Embryonic facial prominence (tissue), 1 donor: ENCODE data around the gene NFIA.

ENCODE experiments used
- DNase-seq: peaks from one replicate; pipeline ENCODE4 v3.0.0-alpha.2; 2016; ENCODE audit errors: extremely low spot score

NFIA gene

GRCh38 chr1:61332196-61332753 is 249.9 kb downstream of the NFIA start:
- DNase-seq = no peak

- DNase-seq = no peak
These were observed 250.4 kb downstream of the NFIA start for GRCh38 chr1:61332796-61333195.

DNA sequence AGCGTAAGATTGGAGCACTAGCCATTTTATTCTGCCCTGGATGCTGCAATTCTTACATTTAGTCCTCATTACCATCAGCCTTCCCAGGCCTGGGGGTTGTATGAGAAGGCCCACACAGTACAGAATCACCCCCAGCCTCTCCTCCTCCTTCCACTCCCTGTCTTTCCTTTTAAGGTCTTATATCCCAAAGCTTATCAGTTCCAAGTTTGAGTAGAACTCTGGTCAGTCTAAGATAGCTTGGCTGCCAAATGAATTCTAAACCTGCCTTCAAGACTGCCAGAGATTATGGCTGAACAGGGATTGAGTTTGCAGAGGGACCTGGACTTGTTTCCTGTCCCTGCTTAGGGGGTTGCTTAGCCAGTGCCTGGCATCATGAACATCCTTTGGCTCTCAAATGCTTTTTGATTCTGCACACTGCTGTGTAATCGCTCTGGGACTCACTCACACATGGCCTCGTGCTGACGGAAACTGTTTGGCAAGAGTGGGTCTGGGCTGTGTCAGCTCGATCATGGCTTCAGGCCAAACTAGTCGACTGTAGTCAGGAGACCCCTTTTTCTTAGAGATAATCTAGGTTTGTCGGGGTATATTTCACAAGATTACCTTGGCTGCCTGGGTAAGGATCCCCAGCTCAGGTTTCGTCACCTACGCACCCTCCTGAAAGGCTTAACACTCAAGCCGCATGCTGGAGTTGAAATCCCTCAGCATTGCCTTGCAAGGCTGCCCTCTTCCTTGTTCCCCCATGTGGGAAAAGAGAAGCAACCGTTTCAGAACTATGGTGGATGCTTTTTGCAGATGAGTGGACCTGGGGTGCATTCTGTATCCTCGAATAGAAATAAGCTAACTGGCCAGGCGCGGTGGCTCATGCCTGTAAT is 252.6 kb downstream of the NFIA start:
- no peak for DNase-seq

DNA sequence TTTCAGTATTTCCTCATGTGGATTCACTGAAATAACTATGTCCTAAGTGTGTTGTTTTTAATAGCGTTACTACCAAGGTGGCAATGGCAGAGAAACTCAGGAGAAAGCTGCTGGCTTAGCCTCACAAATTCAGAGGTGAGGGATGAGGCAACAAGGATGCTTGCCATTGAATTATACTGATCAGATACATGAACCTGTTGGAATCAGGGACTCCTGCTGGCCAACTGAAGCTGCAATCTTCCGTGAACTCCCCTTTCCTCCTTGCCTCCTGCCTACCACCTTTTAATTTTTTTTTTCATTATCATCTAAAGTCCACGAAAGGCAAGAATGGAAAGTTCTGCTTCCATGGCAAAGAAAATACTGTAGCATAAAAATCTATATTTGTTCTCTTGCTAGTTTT is 254.7 kb downstream of the NFIA start:
- DNase-seq = no peak

- no peak for DNase-seq
These were observed 255.1 kb downstream of the NFIA start for GRCh38 chr1:61337441-61337951.

- peak; percentile 64 for DNase-seq
These were observed 255.9 kb downstream of the NFIA start for GRCh38 chr1:61337981-61338848.

- DNase-seq = no peak
These were observed 256.5 kb downstream of the NFIA start for GRCh38 chr1:61338899-61339298.

DNA sequence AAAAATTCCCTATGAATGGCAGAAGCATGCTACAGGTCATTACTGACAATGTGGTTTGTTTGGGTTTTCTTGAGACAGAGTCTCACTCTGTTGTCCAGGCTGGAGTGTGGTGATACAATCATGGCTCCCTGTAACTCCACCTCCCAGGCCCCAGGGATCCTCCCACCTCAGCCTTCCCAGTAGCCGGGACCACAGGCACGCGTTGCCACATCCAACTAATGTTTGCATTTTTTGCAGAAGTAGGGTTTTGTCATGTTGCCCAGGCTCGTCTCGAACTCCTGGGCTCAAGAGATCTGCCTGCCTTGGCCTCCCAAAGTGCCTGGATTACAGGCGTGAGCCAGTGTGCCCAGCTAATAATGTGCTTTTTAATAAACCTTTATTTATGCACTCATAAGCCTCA is 259.1 kb downstream of the NFIA start:
- no peak for DNase-seq

DNA sequence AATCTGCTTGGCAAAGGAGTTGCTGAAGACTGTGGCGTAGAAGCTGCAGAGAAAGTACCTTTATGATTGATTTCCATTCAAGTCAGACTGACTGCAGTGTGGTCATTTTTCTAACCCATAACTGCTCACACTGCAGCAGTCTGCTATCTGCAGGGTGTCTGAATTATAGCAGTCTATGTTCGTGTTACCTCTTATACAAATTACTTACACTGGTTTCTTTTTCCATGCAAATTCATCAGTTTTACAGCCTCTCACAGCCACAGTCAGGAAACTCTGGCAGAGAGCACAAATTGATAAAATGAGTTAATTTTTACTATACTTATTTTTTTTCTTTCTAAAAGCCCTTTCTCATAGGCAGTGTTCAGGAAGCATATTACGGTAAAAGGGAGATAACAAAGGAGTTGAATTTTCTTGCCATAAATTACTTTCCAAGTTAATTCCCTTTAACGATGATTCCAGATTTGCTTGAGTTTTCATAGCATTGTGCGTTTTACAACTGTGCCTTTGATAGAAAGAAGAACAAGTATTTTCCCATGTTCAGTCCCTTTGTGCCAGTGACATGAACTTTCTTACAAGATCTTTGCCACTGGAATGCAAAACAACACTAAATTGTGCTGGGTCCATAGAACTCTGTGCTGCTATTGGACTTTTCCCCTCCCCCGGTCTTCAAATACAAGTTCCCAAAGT is 261.5 kb downstream of the NFIA start:
- no peak for DNase-seq

- DNase-seq = no peak
These were observed 262.3 kb downstream of the NFIA start for GRCh38 chr1:61344696-61345095.

GRCh38 chr1:61348025-61348665 is 265.8 kb downstream of the NFIA start:
- no peak for DNase-seq

- DNase-seq = no peak
These were observed 270.6 kb downstream of the NFIA start for GRCh38 chr1:61352845-61353435.

DNA sequence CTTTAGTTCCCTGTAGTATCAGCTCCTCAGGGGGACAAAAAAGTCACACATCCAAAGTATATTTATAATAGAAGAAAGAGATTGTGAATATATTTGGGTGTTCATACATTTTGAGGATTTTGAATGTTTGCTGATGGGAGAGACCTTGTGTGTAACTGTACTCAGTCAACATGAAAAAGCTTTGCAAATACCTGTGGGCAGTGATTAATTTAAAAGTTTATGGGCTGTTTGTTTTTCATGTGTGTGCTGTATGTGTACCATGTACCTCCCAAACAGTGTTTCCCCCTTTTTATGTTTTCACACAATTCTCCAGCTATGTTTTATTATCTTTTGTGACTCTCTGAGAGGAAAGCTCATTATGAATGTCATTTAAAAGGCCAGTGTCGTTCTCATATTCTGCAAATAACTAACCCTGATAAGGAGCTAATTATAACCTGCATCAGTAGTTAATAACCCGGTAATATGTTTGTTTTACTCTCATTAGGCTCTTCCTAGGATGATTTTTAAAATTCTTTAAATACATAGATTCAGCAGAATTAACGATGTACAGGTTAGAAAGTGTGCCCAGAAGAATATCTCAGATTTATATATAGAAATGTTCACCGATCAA is 271.5 kb downstream of the NFIA start:
- DNase-seq = no peak

- DNase-seq = no peak
These were observed 273.7 kb downstream of the NFIA start for GRCh38 chr1:61356016-61356415.

GRCh38 chr1:61356995-61357394 is 274.6 kb downstream of the NFIA start:
- no peak for DNase-seq

- no peak for DNase-seq
These were observed 275.2 kb downstream of the NFIA start for GRCh38 chr1:61357539-61357938.

DNA sequence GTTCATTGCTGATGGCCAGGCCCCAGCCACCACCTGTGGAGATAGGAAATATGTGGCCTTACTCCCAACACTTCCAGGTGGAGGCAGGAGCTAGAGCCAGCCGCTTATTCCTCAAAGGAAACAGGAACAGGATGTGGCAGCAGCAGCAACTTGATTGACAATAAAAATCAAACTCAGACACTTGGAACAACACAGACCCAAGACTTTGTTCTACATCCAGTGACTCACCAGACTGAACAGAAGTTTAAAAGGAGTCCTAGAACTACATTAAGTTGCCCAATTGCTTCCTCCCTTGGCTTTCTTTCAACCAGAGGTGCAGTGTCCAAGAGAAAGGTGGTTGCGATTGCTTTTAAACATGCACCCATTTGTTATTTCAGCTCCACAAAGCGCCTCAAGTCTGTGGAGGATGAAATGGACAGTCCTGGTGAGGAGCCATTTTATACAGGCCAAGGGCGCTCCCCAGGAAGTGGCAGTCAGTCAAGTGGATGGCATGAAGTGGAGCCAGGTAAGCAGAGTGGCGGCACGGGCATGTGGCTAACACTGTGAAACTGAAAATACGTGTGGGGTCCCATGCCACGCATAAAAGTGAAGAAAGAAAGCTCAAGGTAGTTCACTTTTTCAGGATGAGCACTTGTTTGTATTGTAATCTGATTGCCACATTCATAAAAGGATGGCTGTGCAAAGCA is 276.6 kb downstream of the NFIA start:
- no peak for DNase-seq

- DNase-seq = no peak
These were observed 279.6 kb downstream of the NFIA start for GRCh38 chr1:61361931-61362330.

- no peak for DNase-seq
These were observed 280.0 kb downstream of the NFIA start for GRCh38 chr1:61362351-61362750.

GRCh38 chr1:61368366-61368765 is 286.0 kb downstream of the NFIA start:
- DNase-seq = no peak
